Spleen (tissue), 7 donors: ENCODE data around the gene CCL3.

ENCODE experiments used
- POLR2A ChIP-seq, 3 donors: fragments of 450-650 bp; IDR thresholded peaks; one replicate each; pipeline ENCODE4 v1.5.1; 2017; ENCODE audit warnings: antibody characterized with exemption in 3 of 3, mild to moderate bottlenecking in 1 of 3
- POLR2AphosphoS5 ChIP-seq, 3 donors: sonication (generic); formaldehyde crosslinking; IDR thresholded peaks; one replicate each; pipeline ENCODE4 v1.5.1; 2017; ENCODE audit warnings: antibody characterized with exemption in 3 of 3
- TF ChIP-seq, protein P1 (sequence below), 11 experiments: fragments of 200-600 bp in 7 of 11; fragments of 450-650 bp in 4 of 11; sonication (generic) in 4 of 11; IDR thresholded peaks in 8 of 11; conservative IDR thresholded peaks in 3 of 11; 1 replicate in 7 of 11; 2 replicates in 4 of 11; pipeline versions ENCODE4 v1.4.0 to v1.8.0; 2016 to 2021; ENCODE audit warnings: antibody characterized with exemption in 11 of 11, inconsistent platforms in 4 of 11, mild to moderate bottlenecking in 1 of 11
- donor health status: DM: no; HTN: no; CAD: no; lungs with moderate emphysema.
- donor health status: DM: no; HTN: no; CAD: no.
- donor health status: DM: no; HTN: no; CAD: no.

DNA sequence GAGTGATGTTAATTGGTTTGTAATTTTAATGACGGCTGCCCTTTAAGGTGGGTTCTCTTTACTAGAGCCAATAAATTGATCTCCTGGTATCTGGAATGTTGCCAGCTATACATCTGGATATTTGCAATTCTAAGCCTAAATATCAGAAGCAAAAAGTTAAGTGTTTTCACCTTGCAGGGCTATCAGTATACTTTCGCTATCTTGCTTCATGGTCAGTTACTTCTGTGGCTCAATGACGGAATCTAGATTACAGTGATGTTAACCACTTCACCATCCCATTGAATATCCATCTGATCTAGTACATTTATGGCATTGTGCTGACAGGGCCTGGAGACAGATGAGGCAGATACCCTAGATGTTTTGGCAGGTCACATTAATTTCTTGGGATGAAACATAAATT, 42.0 kb upstream of the CCL3 start:
- TF ChIP-seq POLR2A (IDR thresholded peaks at IDR 0.05) (no peak), POLR2AphosphoS5 (IDR thresholded peaks at IDR 0.05) (no peak)
- TF ChIP-seq, protein P1, sequence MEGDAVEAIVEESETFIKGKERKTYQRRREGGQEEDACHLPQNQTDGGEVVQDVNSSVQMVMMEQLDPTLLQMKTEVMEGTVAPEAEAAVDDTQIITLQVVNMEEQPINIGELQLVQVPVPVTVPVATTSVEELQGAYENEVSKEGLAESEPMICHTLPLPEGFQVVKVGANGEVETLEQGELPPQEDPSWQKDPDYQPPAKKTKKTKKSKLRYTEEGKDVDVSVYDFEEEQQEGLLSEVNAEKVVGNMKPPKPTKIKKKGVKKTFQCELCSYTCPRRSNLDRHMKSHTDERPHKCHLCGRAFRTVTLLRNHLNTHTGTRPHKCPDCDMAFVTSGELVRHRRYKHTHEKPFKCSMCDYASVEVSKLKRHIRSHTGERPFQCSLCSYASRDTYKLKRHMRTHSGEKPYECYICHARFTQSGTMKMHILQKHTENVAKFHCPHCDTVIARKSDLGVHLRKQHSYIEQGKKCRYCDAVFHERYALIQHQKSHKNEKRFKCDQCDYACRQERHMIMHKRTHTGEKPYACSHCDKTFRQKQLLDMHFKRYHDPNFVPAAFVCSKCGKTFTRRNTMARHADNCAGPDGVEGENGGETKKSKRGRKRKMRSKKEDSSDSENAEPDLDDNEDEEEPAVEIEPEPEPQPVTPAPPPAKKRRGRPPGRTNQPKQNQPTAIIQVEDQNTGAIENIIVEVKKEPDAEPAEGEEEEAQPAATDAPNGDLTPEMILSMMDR (IDR thresholded peaks at IDR 0.05 in 8 of 11, conservative IDR thresholded peaks at IDR 0.05 in 3 of 11): no peak
